Activated CD4-positive, CD25-positive, alpha-beta regulatory T cell treated with anti-CD3 and anti-CD28 coated beads, Interleukin-2, amount 50 U/mL, for 72 hours (primary cell): Measurements from ENCODE around the gene VIPR1.
A peak's percentile ranks its signal among the peaks of the same experiment; 100 is the strongest.

Experiments
- DNase-seq: peaks from one replicate; pipeline ENCODE4 v3.0.0; 2021

VIPR1 gene

DNA sequence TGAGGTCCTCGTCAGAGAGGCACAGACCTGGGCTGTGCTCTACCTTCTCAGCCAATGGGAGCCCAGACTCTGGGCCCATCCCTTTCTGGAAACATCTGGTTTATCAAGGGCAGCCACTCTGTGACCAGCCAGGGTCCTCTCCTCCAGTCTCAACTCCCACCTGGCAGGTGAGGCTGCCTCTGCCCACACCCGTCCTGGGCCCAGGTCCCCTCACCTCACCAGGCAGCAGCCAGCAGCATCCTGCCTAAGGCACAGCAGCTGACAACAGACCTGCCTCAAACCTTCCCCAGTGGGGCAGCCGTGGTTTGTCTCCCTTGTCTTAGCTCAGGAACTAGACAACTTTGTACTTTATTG is 8.7 kb upstream of the VIPR1 start:
- DNase-seq, result no peak

DNA sequence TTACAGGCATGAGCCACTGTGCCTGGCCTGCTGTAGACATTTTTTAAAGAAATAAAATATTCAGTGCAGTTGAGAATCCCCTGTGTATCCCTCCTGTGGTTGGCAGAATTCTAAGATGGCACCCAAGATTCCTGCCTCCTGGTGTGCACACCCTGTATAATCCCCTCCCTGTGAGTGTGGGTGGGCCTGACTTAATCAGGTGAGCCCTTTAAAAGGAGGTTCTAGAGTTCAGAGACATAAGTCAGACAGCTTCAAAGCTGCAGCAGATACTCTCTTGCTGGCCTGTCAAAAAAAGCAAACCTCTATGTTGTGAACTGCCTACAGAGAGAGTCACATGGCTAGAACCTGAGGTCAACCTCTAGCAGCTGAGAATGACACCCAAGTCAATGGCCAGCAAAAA is 7.0 kb upstream of the VIPR1 start:
- DNase-seq, result no peak

DNA sequence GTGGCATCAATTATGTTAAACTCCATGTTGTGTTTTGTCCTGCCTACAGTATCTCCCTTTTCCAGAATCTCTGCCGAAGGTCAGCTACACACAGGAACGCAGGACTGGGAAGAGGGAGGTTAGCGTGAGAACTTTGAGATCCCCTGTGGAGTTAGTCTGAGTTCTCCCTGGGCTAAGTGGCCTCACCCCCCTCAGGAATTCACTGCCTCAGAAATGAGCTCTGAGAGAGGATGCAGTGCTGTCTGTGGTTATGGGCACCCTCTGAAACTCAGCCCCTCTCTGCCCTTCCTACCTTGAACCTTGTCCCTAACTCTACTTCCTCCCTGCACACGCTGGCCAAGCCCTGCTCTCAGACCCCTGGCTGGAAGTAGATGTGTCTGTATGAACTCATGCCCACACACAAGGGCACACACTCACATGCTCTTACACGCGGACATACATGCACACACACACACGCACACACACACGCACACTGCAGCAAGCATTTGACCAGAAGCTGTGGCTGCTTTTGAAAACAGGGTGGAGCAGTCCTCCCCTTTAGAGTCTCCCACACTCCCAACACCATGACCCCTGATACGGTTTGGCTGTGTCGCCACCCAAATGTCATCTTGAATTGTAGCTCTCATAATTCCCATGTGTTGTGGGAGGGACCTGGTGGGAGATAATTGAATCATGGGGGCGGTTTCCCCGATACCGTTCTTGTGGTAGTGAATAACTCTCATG is 5.3 kb upstream of the VIPR1 start:
- DNase-seq, result peak; percentile 21

DNA sequence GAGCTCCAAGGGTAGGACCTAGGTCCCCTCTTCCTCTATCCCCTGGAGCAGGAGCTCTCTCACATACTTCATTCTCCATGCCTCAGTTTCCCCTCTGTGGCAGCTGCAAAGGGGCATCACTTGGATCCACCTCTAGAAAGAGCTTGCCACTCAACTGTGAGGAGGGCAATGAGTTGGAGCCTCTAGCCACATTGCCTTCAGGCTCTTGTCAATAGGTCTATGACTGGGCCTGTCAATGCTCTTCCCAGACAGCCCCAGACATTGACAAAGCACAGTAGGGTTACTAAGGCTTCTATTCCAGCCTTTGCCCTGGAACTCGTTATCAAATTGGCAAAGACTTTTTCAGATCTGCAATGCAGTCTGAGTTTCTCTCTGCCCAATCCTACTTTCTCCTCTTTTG is 4.4 kb upstream of the VIPR1 start:
- no peak for DNase-seq

DNA sequence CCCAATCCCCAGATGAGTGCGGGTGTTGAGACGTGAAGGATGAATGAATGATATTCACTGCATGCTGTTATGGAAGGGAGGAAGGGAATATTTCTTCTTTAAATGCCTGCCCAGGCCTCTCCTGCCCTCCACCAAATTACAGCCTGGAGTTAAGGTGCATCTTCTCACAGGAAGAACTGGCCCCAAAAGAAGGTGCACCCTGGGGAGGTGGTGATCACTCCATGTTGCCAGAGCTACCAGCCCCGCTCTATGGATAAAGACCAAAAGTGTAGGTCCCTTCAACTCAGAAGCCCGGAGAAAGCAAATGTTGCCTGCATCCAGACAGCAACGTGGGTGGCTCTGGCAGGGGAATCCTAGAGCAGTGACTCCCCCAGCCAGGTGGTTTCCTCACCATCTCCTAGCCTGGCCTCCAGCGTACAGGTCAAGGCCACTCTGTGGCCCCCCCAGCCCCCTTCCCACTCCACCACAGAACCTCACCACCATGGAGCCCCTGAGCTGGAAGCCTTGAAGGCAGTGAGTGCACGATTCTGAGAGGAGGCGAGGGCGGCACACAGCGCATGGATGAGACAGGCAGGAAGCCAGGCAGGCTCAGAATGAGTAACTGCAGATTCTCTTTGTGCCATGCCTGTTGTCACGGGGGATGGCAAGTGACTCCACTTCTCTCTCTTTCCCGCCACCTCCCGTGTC is 3.5 kb upstream of the VIPR1 start:
- peak; percentile 17 for DNase-seq

DNA sequence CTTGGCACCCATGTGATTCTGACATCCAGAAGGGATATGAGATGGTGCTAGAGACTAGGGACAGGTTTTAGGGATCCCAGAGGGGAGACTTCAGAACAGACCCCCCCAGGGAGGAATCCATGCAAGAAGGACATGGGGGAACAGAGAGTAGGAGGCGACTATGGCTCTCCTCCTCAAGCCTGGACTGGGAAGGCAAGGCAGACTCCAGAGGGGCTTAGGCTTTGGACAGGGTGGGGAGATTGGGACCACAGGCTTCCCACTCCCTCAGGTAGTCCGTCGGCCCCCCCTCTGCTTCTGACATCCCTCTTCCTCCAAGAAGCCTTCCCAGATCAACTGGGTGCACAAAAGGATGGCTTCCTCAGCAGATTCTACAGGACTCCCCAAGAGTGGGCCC is 3.0 kb upstream of the VIPR1 start:
- peak; percentile 19 for DNase-seq

DNA sequence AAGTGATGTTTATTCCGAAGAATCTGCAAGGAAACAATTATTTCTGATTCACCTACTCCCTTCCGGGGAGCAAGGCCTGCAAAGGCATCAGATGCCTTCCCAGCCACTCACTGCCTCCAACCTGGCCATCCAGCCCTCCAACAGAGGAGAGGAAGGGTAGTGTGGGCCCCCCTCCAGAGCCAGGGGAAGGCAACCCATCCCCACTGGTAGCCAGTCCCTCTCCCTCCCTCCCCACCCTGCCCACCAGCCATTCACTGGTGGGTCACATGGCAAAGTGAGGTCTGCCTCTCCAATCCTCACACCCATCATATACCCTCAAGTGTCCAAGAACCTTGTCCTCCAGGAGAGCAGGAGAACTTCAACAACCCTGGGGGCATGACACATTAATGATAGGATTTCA is 2.4 kb upstream of the VIPR1 start:
- peak; percentile 9 for DNase-seq

DNA sequence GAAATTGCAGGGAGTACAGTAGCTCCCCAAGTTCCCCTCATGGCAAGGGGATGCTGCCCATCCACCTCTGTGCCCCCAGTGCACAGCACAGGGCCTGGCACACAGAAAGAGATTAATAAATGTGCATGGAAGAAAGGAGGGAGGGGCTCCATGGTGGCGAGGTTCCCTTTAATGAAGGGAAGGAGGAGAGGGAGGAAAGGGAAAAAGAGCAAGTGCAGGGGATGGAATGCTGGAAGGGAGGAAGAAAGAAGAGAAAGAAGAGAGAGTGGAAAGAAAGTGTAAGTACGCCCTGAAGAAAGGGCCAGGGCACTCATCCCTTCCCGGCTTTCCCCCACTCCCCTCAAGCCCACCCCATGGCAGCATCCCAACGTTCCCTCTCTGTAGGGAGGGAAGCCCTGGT is 1.5 kb upstream of the VIPR1 start:
- peak; percentile 20 for DNase-seq

DNA sequence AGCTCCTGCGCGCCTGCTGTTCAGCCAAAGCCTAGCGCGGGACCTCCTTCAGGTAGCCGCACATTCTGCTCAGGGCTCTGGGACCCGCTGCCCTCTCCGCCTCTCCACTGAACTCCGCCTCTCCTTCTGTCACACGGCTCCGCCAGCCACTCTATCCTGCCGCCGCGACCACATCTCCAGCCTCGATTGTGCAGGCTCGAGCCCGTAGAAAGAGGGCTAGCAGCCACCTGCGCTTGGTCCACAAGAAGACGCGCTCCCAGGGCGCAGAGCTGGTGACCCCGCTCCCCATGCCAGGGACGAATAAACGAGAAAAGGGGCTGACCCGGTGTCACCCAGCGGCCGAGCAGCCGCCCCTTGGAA is 1.1 kb upstream of the VIPR1 start:
- no peak for DNase-seq

DNA sequence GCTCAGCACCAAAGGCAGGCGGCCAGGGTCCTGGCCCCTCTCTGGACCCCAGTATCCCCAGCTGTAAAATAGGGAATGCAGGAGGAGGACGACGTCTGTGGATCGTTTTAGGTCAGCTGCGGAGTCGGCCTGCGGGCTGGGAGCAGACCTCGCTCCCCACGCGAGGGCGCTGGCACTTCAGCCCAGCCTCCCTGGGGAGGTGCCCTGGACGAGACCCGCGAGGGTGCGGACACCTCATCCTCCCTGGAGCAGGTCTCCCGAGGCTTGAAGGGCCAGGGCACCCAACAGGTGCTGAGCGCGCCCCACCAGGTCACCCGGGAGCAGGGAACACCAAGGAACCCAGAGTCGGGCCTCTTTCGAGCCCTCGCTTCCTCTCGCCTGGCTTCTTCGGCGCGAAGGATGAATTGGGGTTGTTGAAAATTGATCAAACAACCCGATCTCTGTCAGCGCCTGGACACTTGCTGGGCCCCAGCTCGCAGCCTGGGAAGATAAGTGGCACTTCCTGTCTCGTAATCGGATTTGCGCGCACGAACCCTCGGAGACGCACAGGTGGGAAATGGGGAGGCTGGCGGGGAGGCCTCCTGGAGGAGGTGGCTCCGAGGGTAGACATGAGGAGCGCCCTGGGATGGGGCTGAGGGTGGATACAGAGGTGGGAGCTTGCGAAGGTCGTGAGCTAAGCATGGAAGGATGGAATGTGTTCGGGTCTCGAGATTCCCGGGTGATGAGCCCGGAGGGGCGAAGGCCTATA is 588 bp upstream of the VIPR1 start:
- peak; percentile 73 for DNase-seq

DNA sequence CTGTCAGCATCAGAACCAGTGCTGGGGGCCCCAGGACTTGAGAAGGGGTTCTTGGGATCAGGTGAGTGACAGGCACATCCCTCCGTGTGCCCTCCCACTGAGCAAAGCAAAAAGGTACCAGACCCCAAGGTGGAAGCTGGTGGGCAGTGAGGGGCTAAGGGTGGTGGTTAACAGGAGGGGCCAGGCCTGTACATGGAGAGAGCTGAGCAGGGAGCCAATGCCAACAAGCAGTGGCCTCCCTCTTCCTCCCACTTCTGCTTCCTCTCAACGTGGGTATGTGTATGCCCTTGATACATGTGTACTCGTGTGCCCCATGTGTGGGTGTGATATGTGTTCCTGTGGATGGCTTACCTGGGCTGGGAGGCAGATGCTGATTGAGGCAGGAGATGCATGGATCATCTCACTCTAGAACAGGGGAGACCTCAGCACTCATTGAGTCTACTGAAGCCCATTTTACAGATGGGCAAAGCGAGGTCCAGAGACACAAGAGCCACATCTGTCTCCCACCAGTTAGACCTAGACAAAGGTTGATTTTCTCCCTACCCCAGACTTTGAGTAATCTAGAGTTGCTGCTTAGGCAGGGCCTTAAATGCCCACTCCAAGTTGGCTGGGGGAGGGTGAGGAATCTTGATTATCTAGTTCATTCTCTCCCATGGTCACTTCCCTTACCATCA is 945 bp downstream of the VIPR1 start:
- DNase-seq, result peak; percentile 29

DNA sequence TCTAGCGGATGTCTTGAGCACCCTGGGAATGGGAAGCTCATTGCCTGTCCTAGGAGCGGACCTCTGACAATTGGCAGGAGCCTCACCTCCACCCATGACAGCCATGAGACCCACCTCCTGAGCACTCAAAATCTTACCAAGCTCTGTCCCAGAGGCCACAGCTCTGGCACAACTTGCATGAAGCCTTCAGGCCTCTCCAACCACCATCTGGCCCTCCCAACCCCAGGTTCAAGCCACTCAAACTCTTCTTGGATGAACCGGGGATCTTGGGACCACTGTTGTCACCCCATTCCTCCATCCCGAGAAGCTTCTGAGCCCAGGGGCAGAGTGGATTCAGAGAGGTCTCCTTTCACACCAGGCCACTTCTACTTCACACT is 1.5 kb downstream of the VIPR1 start:
- peak; percentile 22 for DNase-seq

DNA sequence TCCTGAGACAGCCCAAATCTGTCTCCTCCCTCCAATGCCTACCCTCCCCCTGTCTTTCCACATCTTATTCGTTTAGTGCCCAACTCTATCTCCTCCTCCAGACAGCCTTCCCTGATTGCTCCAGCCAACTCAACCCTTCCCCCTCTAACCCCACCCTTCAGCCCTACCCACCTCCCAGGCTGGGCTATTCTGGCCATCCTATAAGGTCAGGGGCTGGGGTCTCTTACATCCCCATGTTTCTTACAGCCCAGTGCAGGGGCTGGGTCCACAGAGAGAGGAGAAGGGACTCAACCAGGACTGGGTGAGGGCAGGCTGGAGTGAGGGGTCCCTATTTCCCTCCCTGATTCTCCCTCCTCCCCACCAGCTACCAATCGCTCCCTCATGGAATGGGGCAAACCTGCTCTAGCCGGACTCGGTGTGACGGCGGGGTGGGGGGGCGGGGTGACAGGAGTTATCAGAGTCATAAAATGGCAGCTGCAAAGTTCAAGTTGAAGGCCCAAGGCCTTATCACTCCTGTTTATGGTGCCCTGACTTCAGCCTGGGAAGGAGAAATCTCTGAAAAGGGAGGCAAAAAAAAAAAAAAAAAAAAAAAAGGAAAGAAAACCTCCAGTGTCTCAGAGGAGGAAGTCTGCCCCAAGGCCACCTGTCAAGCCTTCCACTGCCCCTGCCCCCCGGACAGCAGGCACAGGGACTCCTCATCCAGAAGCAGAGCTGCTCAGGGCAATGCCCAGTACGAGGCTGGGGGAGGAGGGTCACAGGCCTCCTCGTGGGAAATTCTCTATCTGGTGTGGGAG is 2.1 kb downstream of the VIPR1 start:
- DNase-seq, result peak; percentile 9

DNA sequence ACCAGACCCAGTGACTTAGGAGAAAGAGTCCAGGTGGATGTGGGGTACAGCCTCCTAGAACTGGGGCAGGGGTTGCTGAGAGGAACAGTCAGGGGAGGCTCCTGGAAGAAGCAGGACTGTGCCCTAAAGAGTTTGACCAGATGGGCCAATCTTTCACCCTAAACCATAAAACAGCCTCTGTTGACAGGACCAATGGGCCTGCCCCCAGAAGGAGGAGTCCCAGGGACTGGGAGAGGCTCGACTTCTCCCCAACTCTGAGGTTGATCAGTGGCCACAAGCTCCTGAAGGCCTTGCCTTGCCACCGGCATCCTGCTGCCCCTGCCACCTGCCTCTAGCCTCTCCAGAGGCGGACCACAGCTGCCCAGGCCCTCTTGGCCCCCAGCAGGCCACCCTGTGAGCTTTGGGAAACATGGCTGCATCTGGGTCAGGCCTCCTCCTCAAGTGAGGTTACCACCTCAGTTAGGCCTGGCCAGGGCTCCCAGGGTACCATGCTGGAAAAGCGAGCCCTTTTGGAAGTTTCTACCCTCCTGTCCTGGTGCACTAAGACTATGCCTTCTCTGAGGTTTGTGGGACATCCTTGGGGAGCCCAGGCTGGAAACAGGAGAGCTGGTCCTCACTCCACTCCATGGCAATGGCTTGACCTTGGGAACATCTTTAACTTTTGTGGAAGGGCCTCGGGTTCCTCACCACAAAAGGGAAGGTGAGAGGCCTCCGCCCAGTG is 2.8 kb downstream of the VIPR1 start:
- DNase-seq, result peak; percentile 24

DNA sequence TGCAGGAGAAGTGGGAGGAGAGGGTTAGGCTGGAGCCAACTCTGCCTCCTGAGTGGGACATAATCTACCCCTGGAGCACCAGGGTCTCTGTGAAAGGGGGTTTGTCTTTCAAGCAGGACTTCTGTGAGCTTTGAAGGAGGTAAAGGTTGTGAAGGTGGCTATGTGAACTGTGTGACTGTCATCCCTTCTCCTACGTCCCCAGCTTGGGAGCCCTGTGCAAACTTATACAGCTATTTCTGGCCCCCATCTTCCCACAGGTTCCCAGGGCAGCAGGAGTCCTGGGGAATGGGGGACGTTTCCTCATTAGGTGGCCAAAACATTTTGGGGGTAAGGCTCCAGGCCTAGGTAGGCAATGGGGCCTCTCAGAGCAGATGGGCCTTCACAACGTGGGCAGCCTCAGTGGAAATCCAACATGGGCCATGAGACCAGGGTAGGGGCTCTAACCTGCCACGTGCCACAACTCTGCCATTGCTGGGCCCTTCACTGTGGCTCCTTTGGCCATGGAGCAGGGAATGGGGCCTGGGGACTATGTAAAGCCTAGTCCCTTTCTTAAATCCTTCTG is 3.5 kb downstream of the VIPR1 start:
- peak; percentile 14 for DNase-seq

DNA sequence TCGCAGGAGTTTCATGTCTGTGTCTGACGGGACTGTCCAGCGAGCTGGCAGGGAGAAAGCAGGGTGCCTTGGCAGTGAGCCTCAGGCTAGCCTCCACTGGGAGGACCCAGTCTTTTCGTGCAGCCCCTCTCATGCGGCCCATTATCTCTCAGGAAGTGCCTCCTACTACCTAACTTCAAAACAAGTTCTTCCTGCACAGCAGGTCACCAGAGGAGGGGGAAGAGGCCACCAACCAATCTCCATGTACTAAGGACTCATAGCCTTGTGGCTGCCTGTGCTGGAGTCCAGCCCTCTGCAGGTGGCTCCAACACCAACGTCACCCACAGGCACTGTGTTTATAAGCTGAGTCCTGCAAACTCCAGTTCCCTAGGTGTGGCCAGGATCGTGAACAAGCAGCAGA is 4.8 kb downstream of the VIPR1 start:
- peak; percentile 23 for DNase-seq

DNA sequence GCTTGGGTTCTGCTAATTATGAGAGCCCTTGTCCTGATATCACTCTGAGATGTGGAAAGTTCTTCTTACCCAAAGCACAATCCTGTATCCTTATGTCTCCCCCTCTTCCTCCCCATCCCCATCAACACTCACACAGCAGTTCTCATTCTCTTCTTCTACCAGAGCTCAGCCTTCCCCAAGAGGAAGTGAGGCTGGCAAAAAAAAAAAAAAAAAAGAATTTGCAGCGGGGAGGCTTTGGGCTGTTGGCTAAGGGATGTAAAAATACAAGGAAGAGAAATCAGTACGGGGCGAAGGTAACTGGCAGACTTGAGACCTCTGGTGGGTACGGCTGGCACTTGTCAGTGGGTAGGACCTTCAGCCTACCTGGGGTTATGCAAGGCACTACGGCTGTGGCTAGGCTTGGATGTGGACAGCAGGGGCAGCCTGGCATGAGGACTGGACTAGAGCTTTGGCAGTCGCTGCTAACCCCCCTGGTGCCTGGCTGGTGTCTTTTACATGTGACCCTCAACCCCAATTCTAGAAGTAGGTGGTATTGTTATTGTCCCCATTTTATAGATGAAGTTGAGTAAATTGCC is 5.4 kb downstream of the VIPR1 start:
- peak; percentile 24 for DNase-seq

DNA sequence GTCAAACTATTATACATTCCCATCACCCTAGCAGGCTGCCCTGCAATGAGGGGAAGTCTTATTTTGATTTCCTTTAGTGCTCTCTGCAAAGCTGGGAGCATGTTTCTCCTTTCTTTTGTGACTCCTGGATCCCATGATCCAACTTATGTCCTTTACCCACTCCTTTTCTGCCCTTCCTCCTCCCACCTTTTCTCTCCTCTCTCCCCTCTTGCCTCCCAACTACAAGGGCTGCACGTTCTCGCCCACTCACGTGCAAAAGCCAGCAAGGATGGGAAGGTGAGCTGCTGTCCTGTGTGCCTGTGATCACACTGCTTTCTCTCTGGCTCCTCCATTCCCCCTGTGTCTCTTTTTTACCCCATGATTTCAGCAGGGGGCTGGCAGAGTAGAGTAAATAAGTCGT is 6.1 kb downstream of the VIPR1 start:
- DNase-seq, result peak; percentile 8

DNA sequence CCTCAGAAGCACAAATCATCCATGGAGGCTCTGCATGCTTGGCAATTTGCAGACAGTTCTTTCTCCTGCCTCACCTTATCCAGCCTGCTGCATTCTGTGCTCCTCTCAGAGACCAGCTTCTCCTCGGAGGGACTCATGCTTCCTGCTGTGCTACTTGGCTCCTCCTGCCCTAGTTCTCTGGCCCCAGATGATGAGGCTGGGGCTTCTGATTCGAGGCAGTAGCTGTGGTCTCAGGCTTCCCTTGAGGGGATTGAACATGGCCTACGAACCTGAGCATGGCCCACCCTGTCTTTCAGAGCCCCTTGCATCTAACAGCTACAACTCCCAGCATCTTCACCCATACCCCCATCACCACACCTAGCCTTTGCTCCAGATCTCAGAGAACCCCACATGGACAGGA is 6.7 kb downstream of the VIPR1 start:
- DNase-seq, result peak; percentile 11

DNA sequence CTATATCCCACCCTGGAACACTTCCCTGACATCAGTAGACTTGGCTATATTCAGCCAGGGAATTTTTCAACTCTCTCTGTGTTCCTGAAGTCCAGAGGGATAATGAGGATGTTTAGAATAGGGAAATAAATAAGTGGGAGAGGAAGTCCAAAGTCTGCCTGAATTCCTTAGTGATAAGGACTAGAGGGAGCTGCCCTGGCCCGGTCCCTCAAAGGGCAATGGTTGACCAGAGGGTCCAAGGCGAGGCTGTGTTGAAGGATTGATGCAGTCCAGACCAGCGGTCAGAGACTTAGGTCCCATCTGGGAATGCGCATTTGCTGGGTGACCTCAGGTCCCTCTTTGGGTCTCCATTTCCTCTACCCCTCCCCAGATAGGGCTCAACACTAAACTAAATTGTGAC is 7.9 kb downstream of the VIPR1 start:
- DNase-seq, result no peak

DNA sequence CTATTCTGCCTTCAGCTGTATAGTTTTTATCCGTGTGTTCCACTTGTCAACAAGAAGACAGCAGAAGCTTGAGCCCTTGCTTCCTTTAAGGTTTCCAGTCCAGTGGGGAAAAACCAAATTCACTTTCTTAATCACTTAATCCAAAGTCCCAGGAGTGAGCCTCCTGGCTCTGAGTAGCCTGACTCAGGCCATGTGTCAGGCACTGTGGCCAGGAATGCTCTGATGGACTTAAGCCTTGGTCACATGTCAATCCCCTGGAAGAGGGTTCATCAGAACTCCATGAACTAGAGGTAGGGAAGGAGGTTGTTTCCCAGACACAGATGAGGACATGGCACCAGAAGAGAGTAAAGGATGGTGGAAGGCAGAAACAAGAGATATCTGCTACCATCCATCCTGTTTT is 8.8 kb downstream of the VIPR1 start:
- no peak for DNase-seq

DNA sequence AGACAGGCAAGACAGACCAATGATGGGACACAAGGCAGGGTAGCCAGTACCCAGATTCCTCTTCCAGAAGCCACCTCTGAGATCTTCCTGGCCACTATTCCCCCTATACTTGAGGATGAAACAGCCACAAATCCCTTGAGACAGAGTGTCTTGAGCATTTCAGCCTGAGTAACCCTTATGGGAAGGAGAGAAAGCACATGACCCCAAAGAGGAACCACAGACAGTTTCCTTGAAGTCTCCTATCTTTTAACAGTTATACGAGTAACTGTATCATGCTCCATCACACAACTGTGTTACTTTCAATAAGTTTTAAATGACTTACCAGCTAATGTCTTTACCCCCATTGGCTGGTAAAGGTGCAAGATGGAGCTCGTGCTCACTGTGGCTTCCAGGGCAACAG is 9.3 kb downstream of the VIPR1 start:
- no peak for DNase-seq
